Natural killer cell (primary cell): Measurements from ENCODE around the gene CEP89. TPM values are rescaled to one million over a fixed set of nuclear protein-coding genes. Genes with fewer than 3 reads are reported as not detected.

ENCODE experiments used
- ATAC-seq, 3 donors: fragments of 150-1000 bp in 2 of 3; fragments of 200-7000 bp in 1 of 3; cut with Tn5 transposase; 1 replicate in 1 of 3; 2 replicates in 2 of 3; pipeline ENCODE4 v1.10.0; 2021; ENCODE audit warnings: mild to moderate bottlenecking in 2 of 3, moderate library complexity in 2 of 3
- DNase-seq, 2 donors: peaks; one replicate each; pipeline versions ENCODE4 v3.0.0 to v3.0.0-alpha.2; 2013 to 2021; ENCODE audit warnings: mixed read lengths in 1 of 2
- H3K27ac ChIP-seq: one replicate; pipeline ENCODE4 v1.5.1; 2013; ENCODE audit warnings: mild to moderate bottlenecking, low read length
- H3K27me3 ChIP-seq: one replicate; pipeline ENCODE4 v1.6.1; 2013; ENCODE audit warnings: low read length; ENCODE audit not compliant: control insufficient read depth, insufficient read depth
- H3K36me3 ChIP-seq: one replicate; pipeline ENCODE4 v1.6.1; 2013; ENCODE audit warnings: low read length; ENCODE audit not compliant: control insufficient read depth, insufficient read depth
- H3K4me1 ChIP-seq: one replicate; pipeline ENCODE4 v1.6.1; 2013; ENCODE audit warnings: low read length; ENCODE audit not compliant: control insufficient read depth, insufficient read depth
- H3K4me3 ChIP-seq: one replicate; pipeline ENCODE4 v1.5.1; 2013; ENCODE audit warnings: low read length
- H3K9me3 ChIP-seq: one replicate; pipeline ENCODE4 v1.6.1; 2013; ENCODE audit warnings: low read length; ENCODE audit not compliant: control insufficient read depth, insufficient read depth
- H3K27ac Mint-ChIP-seq, 2 donors: one replicate each; pipeline ENCODE4 v1.8.0; 2022; ENCODE audit warnings: mild to moderate bottlenecking in 2 of 2, mixed read lengths in 2 of 2, moderate library complexity in 1 of 2
- H3K27me3 Mint-ChIP-seq, 2 donors: one replicate each; pipeline ENCODE4 v1.8.0; 2022; ENCODE audit warnings: low read depth in 2 of 2, mixed read lengths in 2 of 2
- H3K36me3 Mint-ChIP-seq: one replicate; pipeline ENCODE4 v1.8.0; 2022; ENCODE audit warnings: mixed read lengths
- H3K4me1 Mint-ChIP-seq, 2 donors: one replicate each; pipeline ENCODE4 v1.8.0; 2022; ENCODE audit warnings: mixed read lengths in 2 of 2
- H3K4me3 Mint-ChIP-seq: one replicate; pipeline ENCODE4 v1.8.0; 2022; ENCODE audit warnings: mild to moderate bottlenecking, moderate library complexity, mixed read lengths
- H3K9me3 Mint-ChIP-seq, 2 donors: one replicate each; pipeline ENCODE4 v1.8.0; 2022; ENCODE audit warnings: mixed read lengths in 2 of 2
- WGBS: methylation state at CpG from one replicate; pipeline ENCODE4 v1.1.7; 2013; ENCODE audit warnings: missing lambda C conversion rate; ENCODE audit not compliant: insufficient coverage; 5-methylcytosine and 5-hydroxymethylcytosine counted together
- intact Hi-C: fragments of 100-400 bp; cut with micrococcal nuclease; formaldehyde crosslinking; loops from one replicate; pipeline ENCODE4 v1.14.2; 2022
- total RNA-seq, 4 donors: library from RNA; stranded (reverse); fragments of 120-200 nt in 1 of 4; gene quantifications; one replicate each; pipeline versions ENCODE4 v1.2.3 to v1.2.4, GENCODE V29; 2013 to 2022
- TF ChIP-seq, protein P1 (sequence below): fragments of 200-600 bp; IDR thresholded peaks from one replicate; pipeline ENCODE4 v1.8.0; 2022; ENCODE audit warnings: antibody characterized with exemption

Gene CEP89
- total RNA-seq, 3 donors from 2014 or later (not counting 1 experiment from before 2014, with no cell fraction given), result 7.6 to 12.0 (median 10.3) TPM

DNA sequence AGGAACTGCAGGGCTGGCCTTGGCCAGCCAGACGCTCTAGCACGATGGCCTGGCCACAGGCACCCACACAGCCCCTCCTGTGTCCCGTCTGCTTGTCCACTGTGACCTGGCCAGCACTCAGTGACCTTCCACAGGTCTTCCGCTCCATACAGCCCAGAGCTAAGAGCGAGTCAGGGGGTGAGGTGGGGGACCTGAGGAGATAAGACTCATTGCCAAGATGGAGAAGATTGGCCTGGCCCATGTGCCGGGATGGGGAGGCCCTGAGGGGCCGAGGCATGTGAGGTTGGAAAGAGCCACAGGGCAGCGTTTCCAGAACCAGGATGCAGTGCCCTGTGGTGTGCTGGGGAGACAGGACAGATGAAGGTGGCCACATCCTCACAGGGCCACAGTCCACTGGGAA, 92.0 kb downstream of the CEP89 start:
- intact Hi-C loops, result no loop called here
- no peak overlapping the region for H3K4me3 Mint-ChIP-seq
- peaks cover 0 to 4% of the 10 kb centered on the region in 2 donors for H3K4me1 Mint-ChIP-seq
- no peaks in the 10 kb centered on the region for H3K27me3 Mint-ChIP-seq
- no peaks in the 10 kb centered on the region for H3K36me3 Mint-ChIP-seq
- H3K9me3 ChIP-seq, result no peaks in the 10 kb centered on the region
- H3K9me3 Mint-ChIP-seq, result no peaks in the 10 kb centered on the region
- no peak overlapping the region for H3K27ac Mint-ChIP-seq
- TF ChIP-seq, protein P1, sequence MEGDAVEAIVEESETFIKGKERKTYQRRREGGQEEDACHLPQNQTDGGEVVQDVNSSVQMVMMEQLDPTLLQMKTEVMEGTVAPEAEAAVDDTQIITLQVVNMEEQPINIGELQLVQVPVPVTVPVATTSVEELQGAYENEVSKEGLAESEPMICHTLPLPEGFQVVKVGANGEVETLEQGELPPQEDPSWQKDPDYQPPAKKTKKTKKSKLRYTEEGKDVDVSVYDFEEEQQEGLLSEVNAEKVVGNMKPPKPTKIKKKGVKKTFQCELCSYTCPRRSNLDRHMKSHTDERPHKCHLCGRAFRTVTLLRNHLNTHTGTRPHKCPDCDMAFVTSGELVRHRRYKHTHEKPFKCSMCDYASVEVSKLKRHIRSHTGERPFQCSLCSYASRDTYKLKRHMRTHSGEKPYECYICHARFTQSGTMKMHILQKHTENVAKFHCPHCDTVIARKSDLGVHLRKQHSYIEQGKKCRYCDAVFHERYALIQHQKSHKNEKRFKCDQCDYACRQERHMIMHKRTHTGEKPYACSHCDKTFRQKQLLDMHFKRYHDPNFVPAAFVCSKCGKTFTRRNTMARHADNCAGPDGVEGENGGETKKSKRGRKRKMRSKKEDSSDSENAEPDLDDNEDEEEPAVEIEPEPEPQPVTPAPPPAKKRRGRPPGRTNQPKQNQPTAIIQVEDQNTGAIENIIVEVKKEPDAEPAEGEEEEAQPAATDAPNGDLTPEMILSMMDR, result no peak
- DNase-seq (no peak), ATAC-seq (no peak)
- 95% methylated on average over 8 of the region's 8 CpGs for WGBS
- H3K4me3 ChIP-seq, result no peak overlapping the region
- H3K27me3 ChIP-seq, result no peaks in the 10 kb centered on the region
- no peak overlapping the region for H3K27ac ChIP-seq
- peaks cover 3% of the 10 kb centered on the region for H3K36me3 ChIP-seq
- no peaks in the 10 kb centered on the region for H3K4me1 ChIP-seq

DNA sequence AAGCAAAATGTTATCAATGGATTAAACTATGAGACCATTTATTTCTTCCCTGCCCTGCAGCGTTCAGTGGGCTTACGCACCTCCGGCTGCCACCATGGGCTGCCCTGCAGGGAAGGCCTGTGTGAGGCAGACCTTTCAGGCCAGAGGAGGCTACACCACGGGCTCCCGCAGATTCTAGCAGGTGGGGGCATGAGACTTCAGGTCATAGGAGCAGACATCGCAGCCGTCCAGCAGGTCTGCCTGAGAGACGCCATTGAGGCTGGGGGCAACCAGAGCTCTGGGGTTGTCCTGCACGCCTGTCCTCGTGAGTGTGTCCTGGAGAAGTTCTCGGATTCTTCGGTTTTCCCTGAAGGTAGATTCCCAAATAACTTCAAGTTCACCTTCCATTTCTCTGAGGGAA, 92.8 kb downstream of the CEP89 start:
- Mint-ChIP-seq H3K9me3 (no peaks in the 10 kb centered on the region), H3K4me1 (peaks cover 0 to 4% of the 10 kb centered on the region in 2 donors), H3K27ac (no peak overlapping the region), H3K4me3 (no peak overlapping the region), H3K27me3 (no peaks in the 10 kb centered on the region), H3K36me3 (no peaks in the 10 kb centered on the region)
- Histone ChIP-seq H3K27ac (no peak overlapping the region), H3K4me3 (no peak overlapping the region), H3K36me3 (peaks cover 3% of the 10 kb centered on the region), H3K27me3 (no peaks in the 10 kb centered on the region), H3K4me1 (no peaks in the 10 kb centered on the region), H3K9me3 (no peaks in the 10 kb centered on the region)
- intact Hi-C loops, result no loop called here
- ATAC-seq, result no peak
- TF ChIP-seq, protein P1, result no peak
- WGBS, result 98% methylated on average over 12 of the region's 12 CpGs
- DNase-seq, result no peak

DNA sequence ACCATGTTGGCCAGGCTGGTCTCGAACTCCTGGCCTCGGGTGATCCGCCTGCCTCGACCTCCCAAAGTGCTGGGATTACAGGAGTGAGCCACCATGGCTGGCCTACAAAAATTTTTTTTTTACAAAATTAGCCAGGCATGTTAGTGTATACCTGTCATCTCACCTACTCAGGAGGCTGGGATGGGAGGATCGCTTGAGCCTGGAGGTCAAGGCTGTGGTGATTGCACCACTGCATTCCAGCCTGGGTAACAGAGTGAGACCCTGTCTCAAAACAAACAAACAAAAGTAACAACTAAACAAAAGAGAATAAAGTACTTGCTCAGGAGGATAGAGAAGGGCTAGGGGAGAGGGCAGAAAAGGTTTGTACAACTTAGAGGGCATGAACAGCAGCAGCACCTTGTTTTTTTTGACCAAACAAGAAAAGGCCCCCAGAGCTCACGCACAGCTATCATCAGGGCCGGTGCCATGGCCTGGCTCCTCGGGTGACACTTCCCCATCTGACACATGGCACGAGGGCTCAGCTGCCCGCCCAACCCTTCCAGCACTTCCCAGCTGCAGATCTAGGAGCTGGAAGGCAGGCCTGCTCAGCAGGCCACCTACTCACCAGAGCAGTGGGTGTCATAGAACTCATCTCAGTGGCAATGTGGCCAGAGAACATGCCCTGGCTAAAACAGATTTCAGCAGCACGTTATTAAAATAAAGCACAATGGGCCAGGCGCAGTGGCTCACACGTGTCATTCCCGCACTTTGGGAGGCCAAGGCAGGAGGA, 93.6 kb downstream of the CEP89 start:
- intact Hi-C loops, result no loop called here
- no peaks in the 10 kb centered on the region for H3K27me3 Mint-ChIP-seq
- no peak overlapping the region for H3K27ac ChIP-seq
- no peaks in the 10 kb centered on the region for H3K36me3 Mint-ChIP-seq
- H3K4me1 Mint-ChIP-seq, result peaks cover 0 to 4% of the 10 kb centered on the region in 2 donors
- H3K9me3 Mint-ChIP-seq, result no peaks in the 10 kb centered on the region
- no peak overlapping the region for H3K4me3 Mint-ChIP-seq
- H3K27me3 ChIP-seq, result no peaks in the 10 kb centered on the region
- peaks cover 3% of the 10 kb centered on the region for H3K36me3 ChIP-seq
- H3K4me3 ChIP-seq, result no peak overlapping the region
- no peak for DNase-seq
- no peaks in the 10 kb centered on the region for H3K9me3 ChIP-seq
- no peak for ATAC-seq
- no peaks in the 10 kb centered on the region for H3K4me1 ChIP-seq
- TF ChIP-seq, protein P1, result no peak
- WGBS, result 90% methylated on average over 14 of the region's 14 CpGs
- H3K27ac Mint-ChIP-seq, result no peak overlapping the region
